Measurements from ENCODE around the gene NUPR1.

Gene NUPR1

DNA sequence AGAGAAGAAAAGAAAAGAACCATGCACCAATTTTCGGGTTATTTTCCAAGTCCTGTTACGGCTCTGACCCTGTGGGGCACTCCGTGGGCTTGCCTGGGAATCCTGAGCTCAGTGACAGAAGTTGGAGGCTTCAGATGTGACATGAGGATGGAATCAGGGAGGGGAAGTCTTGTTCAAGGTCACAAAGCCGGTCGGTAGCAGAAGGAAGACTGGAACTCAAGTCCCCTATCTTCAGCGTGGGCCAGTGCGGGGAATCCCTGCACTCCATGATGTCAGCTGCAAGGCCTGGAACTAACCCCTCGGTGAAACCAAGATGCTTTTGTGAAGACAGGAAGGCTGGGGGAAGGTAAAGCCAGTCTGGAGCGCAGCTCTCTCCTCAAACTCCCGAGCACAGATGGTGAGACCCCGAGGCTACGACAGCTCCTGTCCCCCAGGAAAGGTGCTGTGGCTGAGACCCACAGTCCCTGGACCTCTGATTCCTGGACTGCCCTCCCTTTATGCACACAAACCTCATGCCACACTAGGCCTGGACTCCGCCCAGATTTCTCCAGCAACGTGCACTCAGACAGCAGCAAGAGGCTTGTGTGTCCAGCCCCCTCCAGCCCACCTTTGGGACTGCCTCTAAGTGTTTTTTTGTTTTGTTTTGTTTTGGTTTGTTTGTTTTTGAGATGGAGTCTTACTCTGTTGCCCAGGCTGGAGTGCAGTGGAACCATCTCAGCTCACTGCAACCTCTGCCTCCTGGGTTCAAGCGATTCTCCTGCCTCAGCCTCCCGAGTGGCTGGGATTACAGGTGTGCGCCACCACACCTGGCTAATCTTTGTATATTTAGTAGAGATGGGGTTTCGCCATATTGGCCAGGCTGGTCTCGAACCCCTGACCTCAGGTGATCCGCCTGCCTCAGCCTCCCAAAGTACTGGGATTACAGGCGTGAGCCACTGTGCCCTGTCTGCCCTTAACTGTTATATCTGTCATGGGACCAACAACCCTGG lies 26.7 kb downstream of the NUPR1 start:
- no peak for DNase-seq
- Histone ChIP-seq H3K36me3 (no peaks in the 10 kb centered on the region), H3K27ac (no peak overlapping the region), H3K27me3 (peaks cover 0 to 13% of the 10 kb centered on the region in 2 donors), H3K9me3 (no peaks in the 10 kb centered on the region), H3K4me3 (no peak overlapping the region), H3K4me1 (no peaks in the 10 kb centered on the region)
- TF ChIP-seq, protein P1, sequence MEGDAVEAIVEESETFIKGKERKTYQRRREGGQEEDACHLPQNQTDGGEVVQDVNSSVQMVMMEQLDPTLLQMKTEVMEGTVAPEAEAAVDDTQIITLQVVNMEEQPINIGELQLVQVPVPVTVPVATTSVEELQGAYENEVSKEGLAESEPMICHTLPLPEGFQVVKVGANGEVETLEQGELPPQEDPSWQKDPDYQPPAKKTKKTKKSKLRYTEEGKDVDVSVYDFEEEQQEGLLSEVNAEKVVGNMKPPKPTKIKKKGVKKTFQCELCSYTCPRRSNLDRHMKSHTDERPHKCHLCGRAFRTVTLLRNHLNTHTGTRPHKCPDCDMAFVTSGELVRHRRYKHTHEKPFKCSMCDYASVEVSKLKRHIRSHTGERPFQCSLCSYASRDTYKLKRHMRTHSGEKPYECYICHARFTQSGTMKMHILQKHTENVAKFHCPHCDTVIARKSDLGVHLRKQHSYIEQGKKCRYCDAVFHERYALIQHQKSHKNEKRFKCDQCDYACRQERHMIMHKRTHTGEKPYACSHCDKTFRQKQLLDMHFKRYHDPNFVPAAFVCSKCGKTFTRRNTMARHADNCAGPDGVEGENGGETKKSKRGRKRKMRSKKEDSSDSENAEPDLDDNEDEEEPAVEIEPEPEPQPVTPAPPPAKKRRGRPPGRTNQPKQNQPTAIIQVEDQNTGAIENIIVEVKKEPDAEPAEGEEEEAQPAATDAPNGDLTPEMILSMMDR (IDR thresholded peaks at IDR 0.05), result no peak
- intact Hi-C loops (cut with DNase I; ENCODE audit: low total_unique reads), result no loop called here

- intact Hi-C loops (cut with DNase I; ENCODE audit: low total_unique reads), result no loop called here
- DNase-seq, result no peak
- H3K27ac ChIP-seq, result no peak overlapping the region
- peaks cover 0 to 24% of the 10 kb centered on the region in 2 donors for H3K27me3 ChIP-seq
- H3K36me3 ChIP-seq, result no peaks in the 10 kb centered on the region
- TF ChIP-seq, protein P1 (IDR thresholded peaks at IDR 0.05), result no peak
- H3K4me3 ChIP-seq, result no peak overlapping the region
- H3K4me1 ChIP-seq, result no peaks in the 10 kb centered on the region
- no peaks in the 10 kb centered on the region for H3K9me3 ChIP-seq
Observed at GRCh38 chr16:28511031-28511430, 27.7 kb downstream of the NUPR1 start.

DNA sequence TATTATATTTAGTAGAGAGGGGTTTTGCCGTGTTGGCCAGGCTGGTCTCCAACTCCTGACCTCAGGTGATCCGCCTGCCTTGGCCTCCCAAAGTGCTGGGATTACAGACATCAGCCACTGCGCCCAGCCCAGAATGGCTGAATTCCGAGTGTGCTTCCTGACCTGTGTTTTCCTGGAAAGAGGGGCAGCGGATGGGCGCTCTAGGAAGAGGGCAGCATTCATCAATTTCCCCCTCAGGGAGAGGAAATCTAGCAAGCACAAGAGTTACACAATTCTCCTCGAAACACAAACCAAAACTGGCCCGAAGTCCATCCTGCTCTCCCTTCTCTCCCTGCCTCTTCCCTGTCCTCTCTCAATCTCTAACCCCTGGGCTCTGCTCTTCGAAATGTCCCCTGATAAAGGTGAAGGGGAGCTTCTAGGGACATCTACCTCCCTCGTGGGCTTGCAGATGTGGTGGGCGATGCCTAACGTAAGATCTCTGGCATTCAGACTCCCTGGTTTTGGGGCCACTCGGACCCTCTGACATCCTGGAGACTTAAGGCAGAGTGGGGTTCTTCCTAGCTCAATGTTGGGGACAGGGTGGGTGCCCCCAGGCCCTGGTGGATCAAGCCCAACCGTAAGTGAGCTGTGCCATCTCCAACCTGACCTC lies 33.2 kb downstream of the NUPR1 start:
- intact Hi-C loops (cut with DNase I; ENCODE audit: low total_unique reads), result no loop called here
- TF ChIP-seq, protein P1 (IDR thresholded peaks at IDR 0.05), result no peak
- Histone ChIP-seq H3K36me3 (no peaks in the 10 kb centered on the region), H3K27me3 (peaks cover 0 to 43% of the 10 kb centered on the region in 2 donors), H3K4me3 (no peak overlapping the region), H3K9me3 (no peaks in the 10 kb centered on the region), H3K27ac (no peak overlapping the region), H3K4me1 (peaks cover 0 to 4% (median 0%) of the 10 kb centered on the region in 4 donors)
- no peak for DNase-seq

DNA sequence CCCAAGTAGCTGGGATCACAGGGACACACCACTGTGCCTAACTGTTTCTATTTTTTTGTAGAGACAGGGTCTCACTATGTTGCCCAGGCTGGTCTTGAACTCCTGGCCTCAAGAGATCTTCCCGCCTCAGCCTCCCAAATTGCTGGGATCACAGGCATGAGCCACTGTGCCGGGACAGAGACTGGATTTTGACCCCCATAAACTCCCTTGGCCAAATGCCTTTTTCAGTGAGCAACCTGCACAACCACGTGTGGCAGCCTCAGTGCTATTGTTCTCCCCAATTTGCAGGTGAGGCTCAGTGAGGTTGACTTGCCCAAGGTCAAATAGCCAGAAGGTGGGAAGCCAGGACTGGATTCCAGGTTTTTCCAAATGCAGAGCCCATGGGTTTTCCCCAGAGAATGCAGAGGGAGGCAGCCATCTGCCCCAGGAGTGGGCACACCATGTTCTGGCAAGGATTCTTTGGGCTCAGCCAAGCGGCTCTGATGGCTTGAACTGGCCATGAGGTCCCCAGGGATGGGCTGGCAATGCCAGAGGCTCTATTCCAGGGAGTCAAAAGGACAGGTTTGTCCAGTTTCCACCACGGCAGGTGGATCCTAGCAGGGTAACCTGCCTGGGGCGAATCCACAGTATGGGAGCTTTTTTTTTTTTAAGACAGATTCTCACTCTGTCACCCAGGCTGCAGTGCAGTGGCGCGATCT lies 33.9 kb downstream of the NUPR1 start:
- Histone ChIP-seq H3K4me3 (no peak overlapping the region), H3K36me3 (no peaks in the 10 kb centered on the region), H3K27ac (no peak overlapping the region), H3K27me3 (peaks cover 0 to 43% of the 10 kb centered on the region in 2 donors), H3K9me3 (no peaks in the 10 kb centered on the region), H3K4me1 (peaks cover 0 to 4% (median 0%) of the 10 kb centered on the region in 4 donors)
- intact Hi-C loops (cut with DNase I; ENCODE audit: low total_unique reads), result no loop called here
- TF ChIP-seq, protein P1 (IDR thresholded peaks at IDR 0.05), result no peak
- DNase-seq, result no peak

DNA sequence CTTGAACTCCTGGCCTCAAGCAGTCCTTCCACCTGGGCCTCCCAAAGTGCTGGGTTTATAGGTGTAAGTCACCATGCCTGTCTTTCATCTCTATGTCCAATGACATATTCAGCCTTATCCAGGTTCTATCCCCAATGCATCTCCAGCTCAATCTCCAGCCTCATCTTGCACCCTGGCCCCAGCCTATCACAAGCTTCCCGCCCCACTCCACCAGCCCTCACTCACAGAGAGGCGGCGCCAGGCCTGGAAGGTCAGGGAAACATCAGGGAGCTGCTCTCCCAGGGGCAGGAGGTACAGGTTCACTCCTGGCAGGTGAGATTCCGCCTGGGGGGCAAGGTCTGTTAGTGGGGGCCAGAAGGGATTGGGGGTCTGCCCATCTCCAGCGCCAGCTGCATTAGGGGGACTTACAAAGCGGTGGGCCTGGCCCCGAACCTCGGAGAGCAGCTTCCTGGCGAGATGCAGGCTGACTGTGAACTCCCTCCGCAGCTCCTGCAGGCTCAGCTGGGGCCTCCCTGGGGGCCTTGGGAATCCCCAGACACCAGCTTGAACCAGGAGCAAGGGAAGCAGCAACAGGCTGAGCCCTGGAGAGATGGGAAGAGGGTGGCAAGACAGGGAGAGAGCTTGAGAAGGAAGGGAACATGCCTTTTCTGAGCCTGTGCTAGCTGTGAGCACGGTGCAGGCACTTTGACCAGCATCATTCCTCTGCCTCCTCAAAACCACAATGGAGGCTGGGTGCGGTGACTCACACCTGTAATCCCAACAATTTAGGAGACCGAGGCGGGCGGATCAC lies 35.1 kb downstream of the NUPR1 start:
- Histone ChIP-seq H3K9me3 (no peaks in the 10 kb centered on the region), H3K4me1 (peaks cover 0 to 4% (median 0%) of the 10 kb centered on the region in 4 donors), H3K36me3 (no peaks in the 10 kb centered on the region), H3K27me3 (peaks cover 0 to 43% of the 10 kb centered on the region in 2 donors), H3K4me3 (no peak overlapping the region), H3K27ac (no peak overlapping the region)
- TF ChIP-seq, protein P1 (IDR thresholded peaks at IDR 0.05), result no peak
- DNase-seq, result no peak
- intact Hi-C loops (cut with DNase I; ENCODE audit: low total_unique reads), result no loop called here

Measured in tibial artery (tissue), 4 donors.